Heart right ventricle (tissue), 16 donors: ENCODE results near the gene SLC25A42. TPM values are rescaled to one million over a fixed set of nuclear protein-coding genes. Genes with fewer than 3 reads are reported as not detected.

Experiments
- ATAC-seq, 8 donors: fragments of 200-7000 bp; cut with Tn5 transposase; one replicate each; pipeline ENCODE4 v1.9.1; 2020; ENCODE audit warnings: mild to moderate bottlenecking in 8 of 8, moderate library complexity in 8 of 8, moderate number of reproducible peaks in 1 of 8
- DNase-seq, 2 donors: peaks; one replicate each; pipeline ENCODE4 v3.0.0-alpha.2; 2020
- H3K27ac ChIP-seq, 10 donors: fragments of 200-600 bp; sonication (generic) in 2 of 10; one replicate each; pipeline versions ENCODE4 v1.5.0 to v1.8.0; 2020 to 2022; ENCODE audit warnings: mild to moderate bottlenecking in 3 of 10
- H3K27me3 ChIP-seq, 7 donors: fragments of 200-600 bp; one replicate each; pipeline ENCODE4 v1.8.0; 2021 to 2022; ENCODE audit warnings: mild to moderate bottlenecking in 2 of 7
- H3K36me3 ChIP-seq, 9 donors: fragments of 200-600 bp; sonication (generic) in 1 of 9; one replicate each; pipeline versions ENCODE4 v1.5.0 to v1.8.0; 2020 to 2022; ENCODE audit warnings: mild to moderate bottlenecking in 2 of 9
- H3K4me1 ChIP-seq, 9 donors: fragments of 200-600 bp; sonication (generic) in 1 of 9; one replicate each; pipeline versions ENCODE4 v1.5.0 to v1.8.0; 2020 to 2022; ENCODE audit warnings: mild to moderate bottlenecking in 4 of 9
- H3K4me3 ChIP-seq, 10 donors: fragments of 200-600 bp; sonication (generic) in 2 of 10; one replicate each; pipeline versions ENCODE4 v1.5.0 to v1.8.0; 2020 to 2022; ENCODE audit warnings: mild to moderate bottlenecking in 7 of 10, moderate library complexity in 2 of 10
- H3K9me3 ChIP-seq, 11 donors: fragments of 200-600 bp in 10 of 11; sonication (generic) in 2 of 11; one replicate each; pipeline versions ENCODE4 v1.5.0 to v1.8.0; 2013 to 2022; ENCODE audit warnings: mild to moderate bottlenecking in 2 of 11, control low read depth in 1 of 11, moderate library complexity in 1 of 11
- WGBS, 2 donors: extraction: QIAGEN DNeasy Blood & Tissue Kit; methylation state at CpG; one replicate each; pipeline ENCODE4 v1.1.7; 2013; ENCODE audit warnings: inconsistent platforms in 1 of 2; 5-methylcytosine and 5-hydroxymethylcytosine counted together
- intact Hi-C, 10 donors: fragments of 100-400 bp; cut with DNase I; formaldehyde crosslinking; loops; one replicate each; pipeline versions ENCODE4 v1.11.1 to v1.14.2; 2022
- polyA plus RNA-seq, 2 donors: library from polyadenylated mRNA; stranded (reverse); fragments of 200-250 nt; gene quantifications; one replicate each; pipeline ENCODE4 v1.2.3, GENCODE V29; 2013
- total RNA-seq, 10 donors: library from RNA; stranded (reverse); fragmentation: NEBNext Ultra II Directional in 3 of 10; extraction: Animal tissue kit (Norgen Biotek cat#: 25700) in 3 of 10; gene quantifications; one replicate each; pipeline versions ENCODE4 v1.2.1 to v1.2.4, GENCODE V29; 2021 to 2023
- TF ChIP-seq, protein P1 (sequence below), 9 donors: fragments of 200-600 bp; sonication (generic) in 2 of 9; IDR thresholded peaks; one replicate each; pipeline versions ENCODE4 v1.5.0 to v1.8.0; 2021 to 2022; ENCODE audit warnings: antibody characterized with exemption in 9 of 9, mild to moderate bottlenecking in 5 of 9, moderate library complexity in 1 of 9
- donor health status: Arrhythmogenic right ventricular cardiomyopathy.
- donor health status: ischemic (EF 13 %, LVEDD 7.1; RV severe dilation, severe dysfunction).
- donor health status: healthy with polysubstance abuse.
- donor health status: DM: no; HTN: yes; CAD: no.
- donor health status: DM: no; HTN: no; CAD: no.
- donor health status: ischemic (EF 25% LVEDD 6.9; RV normal size, moderate dysfunction).
- donor health status: ischemic (EF 25% LVEDD 5.7; RV mildly dilated, moderate dysfunction).
- donor health status: healthy.
- donor health status: DM: yes; HTN: yes; CAD: no.
- donor health status: Ischemic cardiomyopathy.
- donor health status: ischemic (EF 35%, LVEDD 5.7; RV mildly dilated, moderate dysfunction).
- donor health status: nonischemic (EF 11% LVEDD 7.7; RV severe dilation, severe dysfunction).
- donor health status: DM: yes; HTN: yes; CAD: no.
- donor health status: PGD.
- donor health status: ischemic (EF 29% LVEDD 5.4; RV normal size, mild dysfunction).
- donor health status: nonischemic (EF 23%, LVEDD 6.1; RV moderate dilation, normal function).

The SLC25A42 gene
- total and polyA plus RNA-seq, 12 donors, result 15.7 to 24.1 (median 18.2) TPM

DNA sequence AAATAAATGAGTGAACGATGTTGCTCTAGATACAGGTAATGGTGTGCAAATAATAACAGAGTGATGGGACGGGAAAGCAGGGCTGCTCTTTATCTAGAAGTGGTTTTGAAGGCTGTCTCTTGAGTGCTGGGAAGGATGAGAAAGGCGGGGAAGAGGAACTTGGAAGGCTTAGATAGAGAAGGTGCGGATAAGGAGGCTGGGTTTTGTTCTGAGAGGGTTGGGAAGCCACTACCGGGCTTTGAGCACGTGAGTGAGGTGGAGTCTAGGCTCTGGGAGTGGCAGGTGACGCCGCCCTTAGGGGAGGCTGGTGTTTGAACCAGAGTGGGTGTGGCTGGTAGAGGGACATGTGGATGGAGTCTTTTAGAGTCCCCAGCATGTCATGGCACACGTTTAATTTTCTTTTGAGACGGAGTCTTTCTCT is 29.6 kb upstream of the SLC25A42 start:
- DNase-seq, result no peak
- intact Hi-C loops, result no loop called here
- Histone ChIP-seq H3K27ac (peak overlapping the region in 8 of 10 donors; percentile 91 to 100 (median 98)), H3K9me3 (no peaks in the 10 kb centered on the region), H3K27me3 (no peaks in the 10 kb centered on the region), H3K4me3 (peak overlapping the region; percentile 71 to 99 (median 86)), H3K4me1 (peaks cover 0 to 38% (median 29%) of the 10 kb centered on the region in 9 donors), H3K36me3 (peaks cover 0 to 42% (median 0%) of the 10 kb centered on the region in 9 donors)
- ATAC-seq, result peak in 1 of 8 donors; percentile 42
- TF ChIP-seq, protein P1, sequence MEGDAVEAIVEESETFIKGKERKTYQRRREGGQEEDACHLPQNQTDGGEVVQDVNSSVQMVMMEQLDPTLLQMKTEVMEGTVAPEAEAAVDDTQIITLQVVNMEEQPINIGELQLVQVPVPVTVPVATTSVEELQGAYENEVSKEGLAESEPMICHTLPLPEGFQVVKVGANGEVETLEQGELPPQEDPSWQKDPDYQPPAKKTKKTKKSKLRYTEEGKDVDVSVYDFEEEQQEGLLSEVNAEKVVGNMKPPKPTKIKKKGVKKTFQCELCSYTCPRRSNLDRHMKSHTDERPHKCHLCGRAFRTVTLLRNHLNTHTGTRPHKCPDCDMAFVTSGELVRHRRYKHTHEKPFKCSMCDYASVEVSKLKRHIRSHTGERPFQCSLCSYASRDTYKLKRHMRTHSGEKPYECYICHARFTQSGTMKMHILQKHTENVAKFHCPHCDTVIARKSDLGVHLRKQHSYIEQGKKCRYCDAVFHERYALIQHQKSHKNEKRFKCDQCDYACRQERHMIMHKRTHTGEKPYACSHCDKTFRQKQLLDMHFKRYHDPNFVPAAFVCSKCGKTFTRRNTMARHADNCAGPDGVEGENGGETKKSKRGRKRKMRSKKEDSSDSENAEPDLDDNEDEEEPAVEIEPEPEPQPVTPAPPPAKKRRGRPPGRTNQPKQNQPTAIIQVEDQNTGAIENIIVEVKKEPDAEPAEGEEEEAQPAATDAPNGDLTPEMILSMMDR (IDR thresholded peaks at IDR 0.05), result no peak
- 8 to 9% methylated on average over 10 of the region's 10 CpGs for WGBS, 2 donors

DNA sequence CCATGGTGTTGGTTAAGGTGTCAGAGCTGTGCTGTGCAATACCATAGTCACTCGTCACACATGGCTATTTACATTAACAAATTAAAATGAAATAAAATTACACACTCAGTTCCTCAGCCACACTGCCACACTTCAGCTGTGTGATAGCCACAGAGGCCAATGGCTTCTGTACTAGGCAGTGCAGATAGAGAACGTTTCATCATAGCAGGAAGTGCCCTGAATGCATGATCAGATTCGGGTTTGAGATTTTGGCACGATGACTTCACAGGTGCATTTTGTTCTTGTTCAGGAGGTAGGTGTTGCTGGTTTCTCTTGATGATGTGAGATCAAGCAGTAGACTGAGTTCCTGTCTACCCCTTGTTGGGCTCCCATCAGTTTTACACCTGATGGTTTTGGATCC is 23.9 kb upstream of the SLC25A42 start:
- 76 to 85% methylated on average over 4 of the region's 4 CpGs for WGBS, 2 donors
- no peaks in the 10 kb centered on the region for H3K9me3 ChIP-seq
- intact Hi-C loops, result no loop called here
- no peak overlapping the region for H3K4me3 ChIP-seq
- no peaks in the 10 kb centered on the region for H3K27me3 ChIP-seq
- peaks cover 0 to 13% (median 3%) of the 10 kb centered on the region in 9 donors for H3K4me1 ChIP-seq
- TF ChIP-seq, protein P1 (IDR thresholded peaks at IDR 0.05), result no peak
- H3K36me3 ChIP-seq, result peaks cover 0 to 49% (median 0%) of the 10 kb centered on the region in 9 donors
- DNase-seq (no peak), ATAC-seq (no peak)
- peak overlapping the region in 1 of 10 donors; percentile 45 for H3K27ac ChIP-seq

DNA sequence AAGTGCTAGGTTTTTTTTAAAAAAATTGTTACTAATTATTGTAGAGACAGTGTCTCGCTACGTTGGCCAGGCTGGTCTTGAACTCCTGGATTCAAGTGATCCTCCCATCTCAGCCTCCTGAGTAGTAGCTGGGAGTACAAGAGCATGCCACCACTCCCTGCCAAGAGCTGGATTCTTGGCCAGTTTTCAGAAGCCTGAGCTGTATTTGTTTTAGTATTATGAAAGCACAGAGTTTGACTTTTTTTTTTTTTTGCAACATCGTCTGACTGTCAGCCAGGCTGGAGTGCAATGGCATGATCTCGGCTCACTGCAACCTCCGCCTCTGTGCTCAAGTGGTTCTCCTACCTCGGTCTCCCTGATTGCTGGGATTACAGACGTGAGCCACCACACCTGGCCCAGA is 23.4 kb upstream of the SLC25A42 start:
- intact Hi-C loops, result no loop called here
- Histone ChIP-seq H3K9me3 (no peaks in the 10 kb centered on the region), H3K27me3 (no peaks in the 10 kb centered on the region), H3K4me3 (no peak overlapping the region), H3K4me1 (peaks cover 0 to 9% (median 3%) of the 10 kb centered on the region in 9 donors), H3K36me3 (peaks cover 0 to 53% (median 0%) of the 10 kb centered on the region in 9 donors), H3K27ac (peak overlapping the region in 2 of 10 donors; percentile 8 to 45)
- ATAC-seq (peak in 4 of 8 donors; percentile 32 to 77 (median 42)), DNase-seq (peak in 1 of 2 donors; percentile 29)
- 71% methylated on average over 7 of the region's 7 CpGs for WGBS, 2 donors
- TF ChIP-seq, protein P1 (IDR thresholded peaks at IDR 0.05), result no peak

DNA sequence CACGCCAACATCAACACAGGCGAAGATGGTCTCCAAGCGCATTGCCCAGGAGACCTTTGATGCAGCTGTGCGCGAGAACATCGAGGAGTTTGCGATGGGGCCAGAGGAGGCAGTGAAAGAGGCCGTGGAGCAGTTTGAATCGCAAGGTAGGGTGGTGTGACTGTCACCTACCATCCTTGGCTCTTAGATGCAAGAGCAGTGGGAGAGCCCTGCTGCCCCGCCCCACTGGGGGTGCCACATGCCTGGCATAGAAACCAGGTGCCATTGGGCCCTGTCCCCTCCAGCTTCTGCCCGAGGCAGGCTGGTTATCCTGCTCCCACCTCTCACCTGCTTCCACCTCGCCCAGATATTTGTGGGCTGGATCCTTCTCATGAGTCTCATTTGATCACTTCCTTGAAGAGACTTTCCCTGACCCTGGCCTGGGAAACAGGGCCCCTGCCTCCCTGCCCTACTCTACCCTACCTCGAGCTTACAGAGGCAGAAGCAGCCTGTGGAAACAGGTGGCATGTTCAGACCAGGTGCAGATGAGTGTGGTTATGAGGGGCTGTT is 21.0 kb upstream of the SLC25A42 start:
- no peak for ATAC-seq
- H3K27me3 ChIP-seq, result no peaks in the 10 kb centered on the region
- WGBS, 2 donors, result 95 to 96% methylated on average over 13 of the region's 13 CpGs
- intact Hi-C loops, result no loop called here
- no peaks in the 10 kb centered on the region for H3K9me3 ChIP-seq
- no peak overlapping the region for H3K27ac ChIP-seq
- peaks cover 0 to 6% (median 0%) of the 10 kb centered on the region in 9 donors for H3K4me1 ChIP-seq
- H3K36me3 ChIP-seq, result peaks cover 0 to 65% (median 0%) of the 10 kb centered on the region in 9 donors
- no peak overlapping the region for H3K4me3 ChIP-seq
- no peak for DNase-seq
- TF ChIP-seq, protein P1 (IDR thresholded peaks at IDR 0.05), result no peak
